GM18508 (cell line): ENCODE data around the gene ARHGAP45.
A peak's percentile ranks its signal among the peaks of the same experiment; 100 is the strongest.

Experiments
- ATAC-seq: cut with Tn5 transposase; IDR thresholded peaks from one replicate; pipeline ENCODE4 v1.9.1; 2021; ENCODE audit warnings: moderate number of reproducible peaks; ENCODE audit not compliant: insufficient read depth, unreplicated experiment

ARHGAP45 gene

GRCh38 chr19:1039646-1040475, 27.1 kb upstream of the ARHGAP45 start, which contains the start of gene ABCA7:
ABCA7 (plus strand) TSS chr19:1040107; CDS start chr19:1041362, 1,255 bp downstream.
- peak; percentile 45 for ATAC-seq

GRCh38 chr19:1040476-1041271, 26.3 kb upstream of the ARHGAP45 start:
- no peak for ATAC-seq

GRCh38 chr19:1041272-1041834, 25.6 kb upstream of the ARHGAP45 start:
- no peak for ATAC-seq

- ATAC-seq = no peak
These were observed 24.9 kb upstream of the ARHGAP45 start for GRCh38 chr19:1041835-1042685.

GRCh38 chr19:1042689-1043511, 24.1 kb upstream of the ARHGAP45 start:
- ATAC-seq = no peak

- no peak for ATAC-seq
These were observed 21.7 kb upstream of the ARHGAP45 start for GRCh38 chr19:1045247-1045603.

- no peak for ATAC-seq
These were observed 20.8 kb upstream of the ARHGAP45 start for GRCh38 chr19:1046117-1046626.

- ATAC-seq = no peak
These were observed 19.9 kb upstream of the ARHGAP45 start for GRCh38 chr19:1046836-1047695.

- ATAC-seq = no peak
These were observed 19.2 kb upstream of the ARHGAP45 start for GRCh38 chr19:1047696-1048147.

GRCh38 chr19:1049106-1049505, 17.9 kb upstream of the ARHGAP45 start:
- no peak for ATAC-seq

GRCh38 chr19:1049800-1050199, 17.2 kb upstream of the ARHGAP45 start:
- no peak for ATAC-seq

GRCh38 chr19:1050989-1051788, 15.8 kb upstream of the ARHGAP45 start:
- ATAC-seq = no peak

GRCh38 chr19:1051791-1052190, 15.2 kb upstream of the ARHGAP45 start:
- ATAC-seq = no peak

GRCh38 chr19:1052349-1052975, 14.5 kb upstream of the ARHGAP45 start:
- ATAC-seq = no peak

- ATAC-seq = no peak
These were observed 13.5 kb upstream of the ARHGAP45 start for GRCh38 chr19:1053176-1054101.
